ENCODE data around the gene CDH15.

- TF ChIP-seq EZH2 (IDR thresholded peaks at IDR 0.05; ENCODE audit: borderline replicate concordance, insufficient read depth, low read depth, low read length, poor library complexity, severe bottlenecking), result no peak
- TF ChIP-seq, protein P1, sequence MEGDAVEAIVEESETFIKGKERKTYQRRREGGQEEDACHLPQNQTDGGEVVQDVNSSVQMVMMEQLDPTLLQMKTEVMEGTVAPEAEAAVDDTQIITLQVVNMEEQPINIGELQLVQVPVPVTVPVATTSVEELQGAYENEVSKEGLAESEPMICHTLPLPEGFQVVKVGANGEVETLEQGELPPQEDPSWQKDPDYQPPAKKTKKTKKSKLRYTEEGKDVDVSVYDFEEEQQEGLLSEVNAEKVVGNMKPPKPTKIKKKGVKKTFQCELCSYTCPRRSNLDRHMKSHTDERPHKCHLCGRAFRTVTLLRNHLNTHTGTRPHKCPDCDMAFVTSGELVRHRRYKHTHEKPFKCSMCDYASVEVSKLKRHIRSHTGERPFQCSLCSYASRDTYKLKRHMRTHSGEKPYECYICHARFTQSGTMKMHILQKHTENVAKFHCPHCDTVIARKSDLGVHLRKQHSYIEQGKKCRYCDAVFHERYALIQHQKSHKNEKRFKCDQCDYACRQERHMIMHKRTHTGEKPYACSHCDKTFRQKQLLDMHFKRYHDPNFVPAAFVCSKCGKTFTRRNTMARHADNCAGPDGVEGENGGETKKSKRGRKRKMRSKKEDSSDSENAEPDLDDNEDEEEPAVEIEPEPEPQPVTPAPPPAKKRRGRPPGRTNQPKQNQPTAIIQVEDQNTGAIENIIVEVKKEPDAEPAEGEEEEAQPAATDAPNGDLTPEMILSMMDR (IDR thresholded peaks at IDR 0.05), result no peak
These were observed 14.6 kb upstream of the CDH15 start for GRCh38 chr16:89156740-89157645.
